K562 (cell line): ENCODE results near the gene ATXN7L1.

Source experiments
- ATF1 ChIP-seq, 2 experiments: fragments of 450-650 bp in 1 of 2; IDR thresholded peaks; 2 replicates each; pipeline ENCODE4 v1.6.1; 2016; ENCODE audit warnings: missing compliant biosample characterization in 1 of 2, missing genetic modification characterization in 1 of 2
- CTCF ChIP-seq, 3 experiments: IDR thresholded peaks in 2 of 3; conservative IDR thresholded peaks in 1 of 3; 2 replicates each; pipeline ENCODE4 v1.5.1; 2011 to 2012; ENCODE audit warnings: low read length in 3 of 3, mild to moderate bottlenecking in 3 of 3, control low read depth in 2 of 3, improper control_type of control experiment in 1 of 3, inconsistent platforms in 1 of 3, low read depth in 1 of 3, mixed read lengths in 1 of 3, moderate library complexity in 1 of 3; ENCODE audit not compliant: insufficient read depth in 2 of 3
- SRSF7 ChIP-seq: fragments of 200-400 bp; formaldehyde crosslinking; optimal IDR thresholded peaks from 2 replicates; pipeline ENCODE3; 2017; ENCODE audit warnings: mild to moderate bottlenecking, low read depth, low read length

GRCh38 chr7:105911961-105912575, 35.7 kb upstream of the ATXN7L1 start:
- TF ChIP-seq CTCF (IDR thresholded peaks at IDR 0.05 in 2 of 3, conservative IDR thresholded peaks at IDR 0.05 in 1 of 3; ENCODE audit: insufficient read depth in 2 of 3, low read depth in 1 of 3, low read length in 3 of 3) (no peak), SRSF7 (no peak), ATF1 (CRISPR knock-in tag; IDR thresholded peaks at IDR 0.05) (no peak), ATF1 (tag; IDR thresholded peaks at IDR 0.05) (no peak)
